ENCODE results near the gene EPB42.

DNA sequence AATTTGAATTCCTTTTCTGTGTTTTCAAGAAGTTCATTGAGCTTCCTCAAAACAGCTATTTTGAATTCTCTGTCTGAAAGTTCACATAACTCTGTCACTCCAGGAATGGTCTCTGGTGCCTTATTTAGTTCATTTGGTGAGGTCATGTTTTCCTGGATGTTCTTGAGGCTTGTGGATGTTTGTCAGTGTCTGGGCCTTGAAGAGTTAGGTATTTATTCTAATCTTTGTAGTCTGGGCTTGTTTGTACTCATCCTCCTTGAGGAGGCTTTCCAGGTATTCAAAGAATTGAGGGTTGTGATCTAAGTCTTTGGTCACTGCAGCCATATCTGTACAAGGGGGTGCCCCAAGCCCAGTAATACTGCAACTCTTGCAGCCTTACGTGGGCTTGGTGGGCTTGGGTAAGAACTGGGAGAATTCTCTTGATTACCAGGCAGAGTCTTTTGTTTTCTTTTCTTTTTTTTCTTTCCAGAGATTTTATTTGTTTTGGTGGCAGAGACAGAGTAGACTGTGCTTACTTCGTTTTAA lies 55.0 kb downstream of the EPB42 start:
- TF ChIP-seq CTCF (IDR thresholded peaks at IDR 0.05 in 8 of 11, conservative IDR thresholded peaks at IDR 0.05 in 3 of 11), result no peak
- no peak for TF ChIP-seq POLR2AphosphoS5 (IDR thresholded peaks at IDR 0.05)
- no peak for TF ChIP-seq POLR2A (IDR thresholded peaks at IDR 0.05)
